Fibroblast of skin of right quadriceps (primary cell): ENCODE results near the gene CCND1.
A peak's percentile ranks its signal among the peaks of the same experiment; 100 is the strongest.

ENCODE experiments used
- DNase-seq: peaks from one replicate; pipeline ENCODE4 v3.0.0-alpha.2; 2013

The CCND1 gene

DNA sequence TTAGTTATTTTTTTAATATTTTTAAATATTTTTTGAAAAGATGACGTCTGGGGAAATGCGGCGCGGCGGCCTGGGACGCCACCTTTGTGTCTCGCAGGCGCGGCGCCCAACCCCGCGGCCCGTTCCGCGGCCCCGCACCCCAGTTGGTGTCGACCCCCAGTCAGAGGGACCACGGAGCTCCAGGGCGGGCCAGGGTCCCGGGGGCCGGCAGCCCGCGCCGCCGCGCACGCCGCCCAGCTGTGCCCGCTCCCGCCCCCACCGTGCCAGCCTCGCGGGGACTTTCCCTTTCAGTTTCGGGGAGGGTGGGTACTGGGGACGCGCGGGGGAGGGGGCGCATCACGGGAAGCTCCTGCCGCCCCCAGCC is 1.6 kb downstream of the CCND1 start:
- no peak for DNase-seq

DNA sequence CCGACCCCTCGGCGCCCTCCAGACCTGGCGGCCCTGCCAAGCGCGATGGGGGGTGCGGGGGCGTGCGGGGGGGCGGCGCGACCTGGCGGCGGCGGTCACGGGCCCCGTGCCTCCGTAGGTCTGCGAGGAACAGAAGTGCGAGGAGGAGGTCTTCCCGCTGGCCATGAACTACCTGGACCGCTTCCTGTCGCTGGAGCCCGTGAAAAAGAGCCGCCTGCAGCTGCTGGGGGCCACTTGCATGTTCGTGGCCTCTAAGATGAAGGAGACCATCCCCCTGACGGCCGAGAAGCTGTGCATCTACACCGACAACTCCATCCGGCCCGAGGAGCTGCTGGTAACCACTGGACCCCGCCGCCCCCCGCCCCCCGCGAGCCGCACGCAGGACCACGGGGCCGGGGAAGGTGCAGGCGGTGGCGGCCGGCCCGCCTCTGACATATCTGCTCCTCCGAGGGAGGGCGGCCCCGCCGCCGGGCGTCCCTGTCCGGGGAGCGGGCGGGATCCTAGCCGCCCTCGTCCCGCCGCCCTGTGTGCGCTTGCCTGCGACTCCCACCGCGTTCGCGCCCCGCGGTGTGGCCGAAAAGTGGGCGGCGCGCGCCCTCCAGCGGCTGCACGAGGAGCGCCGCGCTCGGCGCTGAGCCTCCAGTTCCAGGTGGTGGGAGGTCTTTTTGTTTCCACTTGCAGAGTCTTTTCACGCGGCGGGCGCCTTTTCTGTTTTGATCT is 2.1 kb downstream of the CCND1 start:
- DNase-seq = peak; percentile 80

DNA sequence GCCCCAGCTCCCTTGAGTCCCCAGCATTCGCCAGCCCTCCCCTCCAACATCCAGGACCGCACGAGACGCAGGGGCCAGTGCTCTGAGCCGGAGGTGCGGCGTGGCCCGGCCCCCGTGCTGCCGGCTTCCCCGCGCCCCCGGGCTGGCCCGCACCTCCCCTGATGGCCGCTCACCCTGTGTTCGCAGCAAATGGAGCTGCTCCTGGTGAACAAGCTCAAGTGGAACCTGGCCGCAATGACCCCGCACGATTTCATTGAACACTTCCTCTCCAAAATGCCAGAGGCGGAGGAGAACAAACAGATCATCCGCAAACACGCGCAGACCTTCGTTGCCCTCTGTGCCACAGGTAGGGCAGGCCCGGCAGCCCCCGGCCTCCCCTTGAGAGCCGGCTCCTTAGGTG is 2.7 kb downstream of the CCND1 start:
- DNase-seq = no peak

DNA sequence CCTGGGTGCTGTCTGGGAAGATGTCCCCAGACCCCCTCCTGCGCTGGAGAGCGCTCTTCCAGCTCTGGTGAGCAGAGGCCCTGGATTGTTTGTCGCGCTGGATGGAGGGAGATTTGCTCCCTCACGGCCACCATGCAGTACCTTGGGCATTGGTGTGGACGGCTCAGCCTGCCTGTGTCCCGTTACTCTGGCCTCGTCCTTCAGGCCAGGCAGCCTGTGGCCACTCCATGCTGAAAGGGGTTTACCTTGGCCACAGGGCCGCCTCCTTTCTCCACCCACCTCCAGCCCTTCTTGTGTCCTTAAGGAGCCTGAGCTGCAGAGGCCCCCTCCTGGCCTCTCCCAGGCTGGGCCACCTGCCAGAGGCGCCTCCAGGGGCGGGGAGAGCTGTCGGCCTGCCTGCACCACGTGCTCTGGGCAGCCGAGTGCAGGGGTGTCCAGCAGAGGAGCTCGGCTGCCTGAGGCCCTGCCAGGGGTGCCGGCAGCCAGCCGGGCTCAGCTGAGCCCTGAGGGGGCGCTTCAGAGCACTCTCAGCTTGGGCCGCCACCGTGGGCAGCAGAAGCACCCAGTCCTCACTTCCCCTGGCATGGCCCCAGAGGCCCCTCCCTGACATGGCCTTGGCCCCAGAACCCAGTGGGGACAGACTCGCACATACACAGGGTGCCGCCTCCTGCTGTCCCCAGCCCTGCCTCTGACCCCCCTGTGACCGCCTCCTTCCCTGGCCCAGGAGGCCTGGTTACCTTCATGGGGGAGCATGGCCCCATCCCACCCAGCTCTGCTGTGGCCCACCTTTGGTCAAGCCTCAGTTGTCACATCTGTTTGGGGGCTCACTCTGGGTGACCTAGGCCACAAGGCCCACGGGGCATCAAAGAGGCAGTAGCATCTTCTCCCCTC is 3.4 kb downstream of the CCND1 start:
- DNase-seq = peak; percentile 77

DNA sequence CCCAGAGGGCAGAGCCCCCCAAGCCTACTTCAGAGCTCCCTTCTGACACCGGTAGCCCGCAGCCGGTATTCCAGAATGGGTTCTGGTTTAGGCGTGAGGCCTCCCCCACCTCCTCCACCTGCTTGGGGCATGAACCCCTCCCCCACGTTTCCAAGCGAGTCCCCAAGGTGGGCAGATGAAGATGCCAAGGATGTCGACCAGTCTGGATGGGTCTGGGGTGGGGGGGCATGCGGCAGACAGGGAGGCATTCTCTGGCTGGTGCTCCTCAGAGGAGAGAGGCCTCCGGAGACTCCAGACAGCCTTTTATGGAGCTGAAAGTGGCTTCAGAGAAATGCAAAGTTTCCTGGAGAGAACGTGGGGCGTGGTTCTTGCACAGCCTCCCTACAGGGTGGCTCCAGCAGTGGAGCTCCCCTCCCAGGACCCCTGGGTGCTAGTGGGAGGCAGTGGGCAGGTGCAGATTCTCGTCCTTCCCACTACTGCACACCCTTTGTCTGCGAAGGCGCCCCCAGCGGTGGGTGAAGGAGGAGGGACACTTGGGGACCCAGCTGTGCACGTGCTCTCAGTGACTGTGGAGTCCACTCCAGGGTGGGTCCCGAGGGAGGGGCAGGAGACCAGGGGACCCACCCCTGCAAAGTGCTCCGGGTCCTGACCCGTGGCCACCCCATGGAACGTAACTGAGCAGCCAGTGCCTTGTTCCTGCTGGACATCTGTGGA is 4.2 kb downstream of the CCND1 start:
- DNase-seq = no peak

DNA sequence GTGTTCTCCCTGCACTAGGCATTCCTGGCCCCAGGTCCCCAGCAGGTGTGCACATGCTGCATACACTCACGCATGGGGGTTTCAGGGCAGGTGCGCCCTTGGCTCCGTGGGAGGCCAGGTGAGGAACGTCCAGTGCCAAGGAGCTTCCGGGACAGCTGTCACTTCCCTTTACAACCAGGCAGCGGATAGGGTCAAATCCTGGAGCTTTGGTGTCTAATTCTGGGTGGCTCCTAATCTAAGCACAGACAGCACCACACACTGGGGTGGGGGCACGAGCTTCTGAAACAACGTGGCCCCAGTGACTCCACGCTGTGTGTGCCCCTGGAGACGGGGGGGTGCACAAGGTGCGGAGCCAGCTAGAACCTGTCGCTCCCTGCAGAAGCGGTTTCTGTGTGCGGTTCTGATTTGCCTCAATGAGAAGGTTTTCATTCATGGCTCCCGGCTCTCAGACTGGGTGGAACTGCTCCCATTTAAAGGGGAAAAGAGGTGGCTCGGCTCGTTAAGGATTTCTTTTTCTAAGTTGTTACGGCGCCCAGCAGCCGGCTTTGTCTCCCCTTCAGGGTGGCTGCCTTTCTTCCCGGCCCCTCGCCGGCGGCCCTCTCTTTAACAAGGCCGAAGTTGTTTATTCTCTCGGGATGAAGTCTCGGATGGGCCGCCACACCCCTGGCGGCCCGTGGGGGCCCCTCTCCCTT is 5.0 kb downstream of the CCND1 start:
- no peak for DNase-seq

DNA sequence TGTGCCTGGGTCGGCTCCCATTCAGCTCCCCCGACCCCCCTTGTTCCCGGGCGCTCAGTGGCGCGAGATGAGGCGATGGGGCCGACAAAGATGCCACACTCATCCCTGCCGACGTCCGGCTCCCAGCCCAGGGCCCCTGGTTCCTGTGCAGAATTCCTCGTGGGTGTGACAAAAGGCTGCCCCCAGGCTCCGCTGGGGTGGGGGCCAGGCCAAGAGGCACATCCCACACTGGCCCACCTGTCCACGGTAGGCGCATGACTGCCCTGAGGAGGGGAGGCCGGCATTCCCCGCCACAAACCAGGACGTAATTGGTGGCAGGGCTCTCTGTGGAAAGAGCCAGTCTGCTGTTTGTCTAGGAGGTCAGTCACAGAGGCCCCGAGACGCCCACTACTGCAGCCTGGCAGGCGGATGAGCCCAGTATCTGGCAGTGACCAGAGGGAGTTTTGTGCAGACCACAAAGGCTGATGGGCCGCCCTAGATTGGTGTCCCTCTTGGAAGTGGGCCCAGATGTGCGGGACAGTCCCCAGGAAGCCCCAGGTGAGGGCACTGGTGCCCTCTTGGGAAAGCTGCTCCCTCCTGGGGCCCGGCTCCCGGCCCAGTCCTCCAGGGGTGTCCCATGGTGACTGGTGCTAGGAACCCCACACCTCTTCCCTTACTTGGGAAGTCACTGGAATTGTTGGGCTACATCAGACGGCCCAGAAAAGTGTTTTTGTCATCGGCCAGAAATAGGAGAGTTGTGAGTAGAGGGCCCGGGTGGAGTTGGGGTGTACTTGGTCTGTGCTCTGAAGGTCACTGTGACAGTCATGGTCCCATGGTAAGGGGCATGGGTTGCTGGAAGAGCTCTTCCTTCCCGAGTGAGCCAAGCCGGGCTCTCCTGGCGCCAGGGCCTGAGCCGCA is 5.8 kb downstream of the CCND1 start:
- no peak for DNase-seq

DNA sequence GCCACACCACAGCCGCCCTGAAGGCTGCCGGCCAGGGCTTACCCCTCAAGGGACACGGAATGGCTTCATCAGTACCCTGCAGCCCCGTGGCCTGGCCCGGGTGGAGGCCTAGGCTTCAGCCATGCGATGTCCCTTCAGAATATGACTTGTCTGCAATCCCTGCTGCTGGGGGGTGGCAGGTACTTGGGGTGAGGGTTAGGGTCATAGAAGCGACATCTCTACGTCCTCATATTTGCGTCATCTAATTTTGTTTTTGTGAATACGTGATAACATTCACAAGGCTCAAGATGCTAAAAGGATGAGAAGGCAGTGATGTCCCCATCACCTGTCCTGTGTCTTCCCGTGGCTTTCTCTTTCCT is 6.4 kb downstream of the CCND1 start:
- DNase-seq = no peak

DNA sequence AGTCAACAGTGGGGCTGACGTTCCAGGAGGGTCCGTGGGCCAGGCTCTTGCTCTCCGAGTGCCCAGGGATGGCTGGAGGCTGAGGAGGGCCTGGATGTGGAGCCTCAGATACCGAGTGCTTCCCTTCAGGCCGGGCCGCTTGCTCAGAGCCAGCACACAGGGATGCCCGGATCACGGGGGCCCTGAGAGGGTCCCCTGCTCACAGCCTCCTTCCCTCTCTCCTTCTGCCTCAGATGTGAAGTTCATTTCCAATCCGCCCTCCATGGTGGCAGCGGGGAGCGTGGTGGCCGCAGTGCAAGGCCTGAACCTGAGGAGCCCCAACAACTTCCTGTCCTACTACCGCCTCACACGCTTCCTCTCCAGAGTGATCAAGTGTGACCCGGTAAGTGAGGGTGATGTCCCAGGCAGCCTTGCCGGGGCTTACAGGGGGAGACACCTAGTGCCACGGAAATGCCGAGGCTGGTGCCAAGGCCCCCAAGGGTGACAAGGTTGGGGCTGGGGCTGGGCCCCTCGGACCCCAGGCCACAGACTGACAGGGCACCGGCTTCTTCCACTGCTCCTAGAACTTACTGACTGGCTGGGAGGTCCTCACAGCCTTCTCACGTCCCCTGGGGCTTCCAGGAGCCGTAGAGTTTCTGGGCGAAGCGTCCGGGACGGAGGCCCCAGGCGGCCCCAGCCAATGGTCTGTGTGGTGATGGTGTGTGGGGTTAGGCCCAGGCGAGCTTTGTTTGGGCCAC is 7.0 kb downstream of the CCND1 start:
- DNase-seq = no peak

DNA sequence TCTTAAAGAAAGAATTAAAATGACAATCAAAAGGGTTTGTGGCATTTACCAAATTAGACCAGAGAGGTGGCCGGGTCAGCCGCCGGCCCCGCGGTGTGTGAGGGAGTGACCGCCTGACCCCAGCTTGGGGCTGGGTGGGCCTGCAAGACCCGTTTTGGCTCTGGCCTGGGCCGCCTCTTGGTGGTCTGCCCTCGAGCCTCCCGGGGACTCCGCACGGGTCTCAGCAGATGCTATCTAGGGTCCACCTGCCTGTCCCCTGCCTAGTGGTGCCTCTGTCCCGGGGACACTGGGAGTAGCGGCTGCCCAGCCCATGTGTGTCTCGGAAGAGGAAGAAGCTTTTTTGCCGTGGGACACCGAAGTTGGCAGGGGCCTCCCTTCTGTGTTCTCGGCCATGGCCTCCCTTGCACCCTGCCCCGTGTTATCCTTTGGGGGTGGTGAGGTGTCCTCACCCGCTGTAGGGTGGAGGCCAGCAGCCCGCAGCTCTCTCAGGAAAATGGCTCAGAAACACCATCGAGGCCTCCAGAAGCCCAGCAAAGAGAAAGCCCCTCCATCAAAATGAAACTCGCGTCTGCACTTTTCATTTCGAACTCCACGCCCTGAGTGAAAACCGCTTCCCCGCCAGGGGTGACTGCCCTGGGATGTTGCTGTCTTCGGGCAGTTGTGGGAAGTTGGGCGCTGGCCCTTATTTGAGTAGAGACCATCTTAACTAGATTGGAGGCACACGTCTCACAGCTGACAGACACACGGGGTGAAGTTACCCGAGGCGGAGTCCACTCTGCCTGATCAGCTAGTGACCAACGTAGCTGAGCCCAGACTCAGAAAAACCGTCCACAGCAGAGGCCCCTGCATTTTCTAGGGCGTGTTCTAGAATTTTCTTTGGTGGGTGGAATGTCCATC is 8.0 kb downstream of the CCND1 start:
- no peak for DNase-seq

DNA sequence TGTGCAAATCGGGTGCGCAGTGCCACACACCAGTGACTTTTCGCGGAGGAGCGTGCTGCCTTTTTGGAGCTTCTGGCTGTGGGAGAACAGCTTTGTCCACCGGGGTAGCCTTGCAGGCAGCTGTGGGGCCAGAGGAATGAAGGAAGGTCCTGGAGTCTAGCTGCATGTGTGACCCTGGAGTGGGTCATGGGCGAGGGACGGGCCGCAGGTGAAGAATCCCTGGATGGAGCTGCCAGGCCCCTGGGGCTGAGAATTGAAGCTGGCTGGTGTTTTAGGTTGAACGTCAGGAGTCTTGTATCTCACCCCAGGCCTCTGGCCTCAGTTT is 8.6 kb downstream of the CCND1 start:
- no peak for DNase-seq

DNA sequence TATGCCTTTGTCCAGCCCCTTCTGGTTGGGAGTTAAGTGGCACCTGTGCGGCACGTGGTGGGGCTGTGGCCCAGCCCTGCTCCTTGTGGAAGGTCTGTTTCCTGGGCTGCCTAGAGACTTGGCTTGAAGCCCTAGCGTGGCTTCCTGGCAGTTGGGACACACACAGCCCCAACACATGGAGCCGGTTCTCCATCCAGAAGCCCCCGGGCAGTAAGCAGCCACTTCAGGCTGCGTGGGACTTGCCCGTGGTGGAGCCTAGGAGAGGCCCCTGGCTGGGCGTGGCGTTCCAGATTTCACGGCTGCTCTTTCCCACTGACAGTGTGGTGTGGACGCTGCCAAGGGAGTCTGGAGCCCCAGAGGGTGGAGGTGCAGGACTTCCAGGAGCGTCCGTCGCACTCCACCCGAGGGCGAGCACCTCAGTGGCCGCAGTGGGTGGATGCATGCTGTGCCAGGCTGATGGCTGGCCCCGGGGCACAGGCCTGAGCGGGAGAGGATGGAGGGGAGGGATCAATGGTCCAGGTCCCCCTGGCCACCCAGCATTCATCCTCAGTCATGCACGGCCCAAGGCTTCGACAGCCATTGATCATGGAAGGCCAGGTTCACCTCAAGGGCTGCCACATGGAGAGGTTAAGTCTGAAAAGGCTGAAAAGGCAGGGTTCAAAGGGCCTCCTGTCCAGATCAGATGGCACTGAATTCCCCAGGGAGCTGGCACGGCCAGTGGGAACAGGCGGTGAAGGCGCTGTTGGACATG is 9.3 kb downstream of the CCND1 start:
- DNase-seq = no peak

DNA sequence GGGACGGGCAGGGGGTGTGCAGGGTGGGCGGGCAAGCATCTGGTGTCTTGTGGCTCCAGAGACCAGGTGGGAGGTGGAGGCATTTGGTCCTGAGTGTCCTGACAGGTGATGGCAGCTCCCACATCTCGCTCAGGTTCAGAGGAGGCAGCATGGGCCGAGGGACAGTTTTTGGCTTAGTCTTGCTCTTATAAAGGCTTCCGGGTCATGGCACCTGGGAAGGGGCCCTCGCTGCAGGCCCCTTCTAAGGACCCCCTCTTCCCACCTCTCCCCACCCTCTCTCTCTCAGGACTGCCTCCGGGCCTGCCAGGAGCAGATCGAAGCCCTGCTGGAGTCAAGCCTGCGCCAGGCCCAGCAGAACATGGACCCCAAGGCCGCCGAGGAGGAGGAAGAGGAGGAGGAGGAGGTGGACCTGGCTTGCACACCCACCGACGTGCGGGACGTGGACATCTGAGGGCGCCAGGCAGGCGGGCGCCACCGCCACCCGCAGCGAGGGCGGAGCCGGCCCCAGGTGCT is 9.9 kb downstream of the CCND1 start:
- no peak for DNase-seq

DNA sequence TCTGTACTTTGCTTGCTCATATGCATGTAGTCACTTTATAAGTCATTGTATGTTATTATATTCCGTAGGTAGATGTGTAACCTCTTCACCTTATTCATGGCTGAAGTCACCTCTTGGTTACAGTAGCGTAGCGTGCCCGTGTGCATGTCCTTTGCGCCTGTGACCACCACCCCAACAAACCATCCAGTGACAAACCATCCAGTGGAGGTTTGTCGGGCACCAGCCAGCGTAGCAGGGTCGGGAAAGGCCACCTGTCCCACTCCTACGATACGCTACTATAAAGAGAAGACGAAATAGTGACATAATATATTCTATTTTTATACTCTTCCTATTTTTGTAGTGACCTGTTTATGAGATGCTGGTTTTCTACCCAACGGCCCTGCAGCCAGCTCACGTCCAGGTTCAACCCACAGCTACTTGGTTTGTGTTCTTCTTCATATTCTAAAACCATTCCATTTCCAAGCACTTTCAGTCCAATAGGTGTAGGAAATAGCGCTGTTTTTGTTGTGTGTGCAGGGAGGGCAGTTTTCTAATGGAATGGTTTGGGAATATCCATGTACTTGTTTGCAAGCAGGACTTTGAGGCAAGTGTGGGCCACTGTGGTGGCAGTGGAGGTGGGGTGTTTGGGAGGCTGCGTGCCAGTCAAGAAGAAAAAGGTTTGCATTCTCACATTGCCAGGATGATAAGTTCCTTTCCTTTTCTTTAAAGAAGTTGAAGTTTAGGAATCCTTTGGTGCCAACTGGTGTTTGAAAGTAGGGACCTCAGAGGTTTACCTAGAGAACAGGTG is 11.1 kb downstream of the CCND1 start:
- no peak for DNase-seq

DNA sequence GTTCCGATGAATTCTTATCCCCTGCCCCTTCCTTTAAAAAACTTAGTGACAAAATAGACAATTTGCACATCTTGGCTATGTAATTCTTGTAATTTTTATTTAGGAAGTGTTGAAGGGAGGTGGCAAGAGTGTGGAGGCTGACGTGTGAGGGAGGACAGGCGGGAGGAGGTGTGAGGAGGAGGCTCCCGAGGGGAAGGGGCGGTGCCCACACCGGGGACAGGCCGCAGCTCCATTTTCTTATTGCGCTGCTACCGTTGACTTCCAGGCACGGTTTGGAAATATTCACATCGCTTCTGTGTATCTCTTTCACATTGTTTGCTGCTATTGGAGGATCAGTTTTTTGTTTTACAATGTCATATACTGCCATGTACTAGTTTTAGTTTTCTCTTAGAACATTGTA is 12.0 kb downstream of the CCND1 start:
- no peak for DNase-seq

DNA sequence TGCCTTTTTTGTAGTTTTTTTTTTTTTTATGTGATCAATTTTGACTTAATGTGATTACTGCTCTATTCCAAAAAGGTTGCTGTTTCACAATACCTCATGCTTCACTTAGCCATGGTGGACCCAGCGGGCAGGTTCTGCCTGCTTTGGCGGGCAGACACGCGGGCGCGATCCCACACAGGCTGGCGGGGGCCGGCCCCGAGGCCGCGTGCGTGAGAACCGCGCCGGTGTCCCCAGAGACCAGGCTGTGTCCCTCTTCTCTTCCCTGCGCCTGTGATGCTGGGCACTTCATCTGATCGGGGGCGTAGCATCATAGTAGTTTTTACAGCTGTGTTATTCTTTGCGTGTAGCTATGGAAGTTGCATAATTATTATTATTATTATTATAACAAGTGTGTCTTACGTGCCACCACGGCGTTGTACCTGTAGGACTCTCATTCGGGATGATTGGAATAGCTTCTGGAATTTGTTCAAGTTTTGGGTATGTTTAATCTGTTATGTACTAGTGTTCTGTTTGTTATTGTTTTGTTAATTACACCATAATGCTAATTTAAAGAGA is 12.5 kb downstream of the CCND1 start:
- no peak for DNase-seq

DNA sequence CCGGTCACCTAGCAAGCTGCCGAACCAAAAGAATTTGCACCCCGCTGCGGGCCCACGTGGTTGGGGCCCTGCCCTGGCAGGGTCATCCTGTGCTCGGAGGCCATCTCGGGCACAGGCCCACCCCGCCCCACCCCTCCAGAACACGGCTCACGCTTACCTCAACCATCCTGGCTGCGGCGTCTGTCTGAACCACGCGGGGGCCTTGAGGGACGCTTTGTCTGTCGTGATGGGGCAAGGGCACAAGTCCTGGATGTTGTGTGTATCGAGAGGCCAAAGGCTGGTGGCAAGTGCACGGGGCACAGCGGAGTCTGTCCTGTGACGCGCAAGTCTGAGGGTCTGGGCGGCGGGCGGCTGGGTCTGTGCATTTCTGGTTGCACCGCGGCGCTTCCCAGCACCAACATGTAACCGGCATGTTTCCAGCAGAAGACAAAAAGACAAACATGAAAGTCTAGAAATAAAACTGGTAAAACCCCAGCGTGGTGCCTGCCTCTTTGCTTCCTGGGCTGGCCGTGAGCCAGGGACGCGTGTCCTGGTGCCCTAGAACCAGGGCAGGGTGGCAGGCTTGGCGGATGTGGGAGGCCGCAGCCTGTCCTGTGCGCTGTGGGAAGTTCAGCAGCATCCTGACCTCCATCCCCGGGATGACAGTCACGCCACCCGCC is 13.2 kb downstream of the CCND1 start:
- no peak for DNase-seq
